Measurements from ENCODE around the gene ERC2.

GRCh38 chr3:56188201-56188600 lies 280.1 kb downstream of the ERC2 start:
- TF ChIP-seq CTCF (tag by site-specific recombination; IDR thresholded peaks at IDR 0.05) (no peak), KLF1 (tag by site-specific recombination; IDR thresholded peaks at IDR 0.05) (no peak), ZNF24 (tag by site-specific recombination; IDR thresholded peaks at IDR 0.05) (no peak), ZBTB26 (tag by site-specific recombination; optimal IDR thresholded peaks at IDR 0.05) (no peak), ZNF274 (IDR thresholded peaks at IDR 0.05; ENCODE audit: low read length) (no peak), ZNF274 (tag by site-specific recombination; IDR thresholded peaks at IDR 0.05; ENCODE audit: borderline replicate concordance) (no peak), ZBTB49 (tag by site-specific recombination; IDR thresholded peaks at IDR 0.05; ENCODE audit: low read depth) (no peak), SP2 (tag by site-specific recombination; IDR thresholded peaks at IDR 0.05) (no peak), PRDM6 (tag by site-specific recombination; IDR thresholded peaks at IDR 0.05) (no peak), ZBTB48 (tag by site-specific recombination; IDR thresholded peaks at IDR 0.05) (no peak)

Measured in HEK293 (cell line).